Measurements from ENCODE around the gene TMEM41B. TPM values are rescaled to one million over a fixed set of nuclear protein-coding genes. Genes with fewer than 3 reads are reported as not detected.

The TMEM41B gene
- total and polyA plus RNA-seq, 4 donors, result 11.8 to 52.0 (median 23.3) TPM

DNA sequence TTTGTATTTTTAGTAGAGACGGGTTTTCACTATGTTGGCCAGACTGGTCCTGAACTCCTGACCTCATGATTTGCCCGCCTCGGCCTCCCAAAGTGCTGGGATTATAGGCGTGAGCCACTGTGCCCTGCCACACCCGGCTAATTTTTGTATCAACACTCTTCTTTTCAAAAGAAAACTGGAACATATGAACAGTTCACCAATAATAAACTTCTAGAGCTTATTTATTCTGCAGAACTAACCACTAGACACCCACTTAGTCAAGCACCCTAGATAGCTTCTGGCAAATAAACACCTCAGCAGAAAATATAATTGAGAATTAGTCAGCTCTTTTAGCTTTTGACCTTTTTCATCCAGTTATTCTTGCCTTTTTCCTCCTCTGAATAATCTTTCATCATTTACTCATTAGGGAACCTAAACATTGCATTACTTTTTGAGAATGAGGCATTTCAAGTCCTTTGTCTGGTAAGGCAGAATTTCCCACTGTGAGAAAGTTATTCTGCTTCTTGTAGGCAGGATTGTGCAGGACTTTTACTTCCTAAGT is 27.3 kb upstream of the TMEM41B start:
- DNase-seq (ENCODE audit: low spot score), result no peak
- TF ChIP-seq YY1 (IDR thresholded peaks at IDR 0.05) (no peak), TAF1 (conservative IDR thresholded peaks at IDR 0.05) (no peak), RXRA (IDR thresholded peaks at IDR 0.05) (no peak)
- TF ChIP-seq, protein P1, sequence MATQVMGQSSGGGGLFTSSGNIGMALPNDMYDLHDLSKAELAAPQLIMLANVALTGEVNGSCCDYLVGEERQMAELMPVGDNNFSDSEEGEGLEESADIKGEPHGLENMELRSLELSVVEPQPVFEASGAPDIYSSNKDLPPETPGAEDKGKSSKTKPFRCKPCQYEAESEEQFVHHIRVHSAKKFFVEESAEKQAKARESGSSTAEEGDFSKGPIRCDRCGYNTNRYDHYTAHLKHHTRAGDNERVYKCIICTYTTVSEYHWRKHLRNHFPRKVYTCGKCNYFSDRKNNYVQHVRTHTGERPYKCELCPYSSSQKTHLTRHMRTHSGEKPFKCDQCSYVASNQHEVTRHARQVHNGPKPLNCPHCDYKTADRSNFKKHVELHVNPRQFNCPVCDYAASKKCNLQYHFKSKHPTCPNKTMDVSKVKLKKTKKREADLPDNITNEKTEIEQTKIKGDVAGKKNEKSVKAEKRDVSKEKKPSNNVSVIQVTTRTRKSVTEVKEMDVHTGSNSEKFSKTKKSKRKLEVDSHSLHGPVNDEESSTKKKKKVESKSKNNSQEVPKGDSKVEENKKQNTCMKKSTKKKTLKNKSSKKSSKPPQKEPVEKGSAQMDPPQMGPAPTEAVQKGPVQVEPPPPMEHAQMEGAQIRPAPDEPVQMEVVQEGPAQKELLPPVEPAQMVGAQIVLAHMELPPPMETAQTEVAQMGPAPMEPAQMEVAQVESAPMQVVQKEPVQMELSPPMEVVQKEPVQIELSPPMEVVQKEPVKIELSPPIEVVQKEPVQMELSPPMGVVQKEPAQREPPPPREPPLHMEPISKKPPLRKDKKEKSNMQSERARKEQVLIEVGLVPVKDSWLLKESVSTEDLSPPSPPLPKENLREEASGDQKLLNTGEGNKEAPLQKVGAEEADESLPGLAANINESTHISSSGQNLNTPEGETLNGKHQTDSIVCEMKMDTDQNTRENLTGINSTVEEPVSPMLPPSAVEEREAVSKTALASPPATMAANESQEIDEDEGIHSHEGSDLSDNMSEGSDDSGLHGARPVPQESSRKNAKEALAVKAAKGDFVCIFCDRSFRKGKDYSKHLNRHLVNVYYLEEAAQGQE (IDR thresholded peaks at IDR 0.05), result no peak
- H3K9me3 ChIP-seq (ENCODE audit: control insufficient read depth in 4 of 4, low read length in 3 of 4), result no peaks in the 10 kb centered on the region

DNA sequence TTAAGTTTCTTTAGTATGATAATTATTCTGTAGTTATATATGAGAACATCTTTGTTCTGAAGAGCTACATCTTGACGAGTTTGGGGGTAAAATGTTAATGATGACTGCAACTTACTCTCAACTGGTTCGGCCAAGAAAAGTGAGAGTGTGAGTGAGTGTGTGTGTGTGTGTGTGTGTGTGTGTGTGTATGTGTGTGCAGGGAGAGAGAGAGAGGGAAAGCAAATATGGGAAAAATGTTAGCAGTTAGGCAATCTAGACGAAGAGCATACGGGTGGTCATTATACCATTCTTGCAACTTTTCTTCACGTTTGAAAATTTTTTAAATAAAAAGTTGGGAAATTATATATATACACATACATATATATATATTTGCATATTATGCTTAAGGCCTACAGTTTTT is 18.3 kb upstream of the TMEM41B start:
- no peaks in the 10 kb centered on the region for H3K27me3 ChIP-seq (ENCODE audit: control insufficient read depth in 4 of 4, insufficient read depth in 4 of 4, low read length in 3 of 4)
- TF ChIP-seq, protein P2, sequence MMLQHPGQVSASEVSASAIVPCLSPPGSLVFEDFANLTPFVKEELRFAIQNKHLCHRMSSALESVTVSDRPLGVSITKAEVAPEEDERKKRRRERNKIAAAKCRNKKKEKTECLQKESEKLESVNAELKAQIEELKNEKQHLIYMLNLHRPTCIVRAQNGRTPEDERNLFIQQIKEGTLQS (IDR thresholded peaks at IDR 0.05), result no peak
- TF ChIP-seq HNF4A (conservative IDR thresholded peaks at IDR 0.05), result no peak

More for the DNA sequence above, 27.3 kb upstream of the TMEM41B start:
- Histone ChIP-seq H3K36me3 (ENCODE audit: control insufficient read depth in 4 of 4, insufficient read depth in 3 of 4, low read depth in 1 of 4, low read length in 3 of 4) (no peaks in the 10 kb centered on the region), H3K9ac (ENCODE audit: low read depth in 1 of 2, low read length in 2 of 2) (no peak overlapping the region), H3K27me3 (ENCODE audit: control insufficient read depth in 4 of 4, insufficient read depth in 4 of 4, low read length in 3 of 4) (no peaks in the 10 kb centered on the region), H3K4me3 (ENCODE audit: low read depth in 1 of 3, low read length in 3 of 3) (no peak overlapping the region), H3K4me1 (ENCODE audit: control insufficient read depth in 4 of 4, insufficient read depth in 4 of 4, low read length in 3 of 4) (no peaks in the 10 kb centered on the region), H3K27ac (ENCODE audit: low read depth in 1 of 2, low read length in 2 of 2) (no peak overlapping the region)
- WGBS, result 66% methylated on average over 5 of the region's 5 CpGs

DNA sequence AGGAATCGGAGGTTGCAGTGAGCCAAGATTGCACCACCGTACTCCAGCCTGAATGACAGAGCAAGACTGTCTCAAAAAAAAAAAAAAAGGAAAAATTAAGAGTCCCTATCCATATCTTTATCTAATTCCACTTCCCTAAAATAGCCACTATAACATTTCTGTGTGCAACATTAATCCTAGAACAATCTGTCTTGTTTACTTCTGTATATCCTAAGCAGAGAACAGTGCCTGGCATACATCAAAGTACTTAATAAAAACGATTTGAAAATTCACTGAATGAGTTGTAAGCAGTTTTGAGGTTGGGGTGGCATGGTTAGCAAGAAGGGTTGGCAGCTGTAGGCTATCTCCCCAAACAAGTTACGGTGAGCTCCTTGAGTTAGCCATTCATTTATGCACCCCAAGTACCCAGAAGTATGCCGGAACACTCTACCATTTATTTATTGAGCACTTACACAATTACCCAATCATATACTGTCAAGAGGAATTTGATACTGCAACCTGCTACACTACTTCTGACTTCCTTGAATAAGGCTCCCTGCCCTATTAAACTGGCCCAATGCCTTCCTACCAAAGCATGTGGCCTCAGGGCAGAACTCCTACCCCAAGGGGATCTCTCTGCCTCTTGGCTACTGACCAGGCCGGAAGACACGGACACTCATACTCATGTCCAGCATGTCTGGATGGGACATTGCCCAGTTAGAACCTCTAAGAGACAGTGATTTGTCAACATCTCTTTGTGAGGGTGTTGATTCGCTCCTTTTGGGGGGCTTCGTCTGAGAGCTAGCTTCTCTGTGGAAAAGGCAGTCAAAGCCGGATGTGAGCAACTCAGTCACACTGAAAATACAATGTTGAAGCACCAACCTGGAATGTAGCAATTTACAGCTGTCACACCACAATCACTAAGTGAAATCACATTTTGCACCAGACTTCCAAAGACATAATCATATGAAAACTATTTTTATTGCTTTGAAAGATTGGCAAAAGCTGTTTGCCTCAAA is 16.3 kb upstream of the TMEM41B start:
- TF ChIP-seq GABPA (IDR thresholded peaks at IDR 0.05 in 1 of 2, conservative IDR thresholded peaks at IDR 0.05 in 1 of 2) (no peak), SP1 (IDR thresholded peaks at IDR 0.05) (no peak), HNF4A (conservative IDR thresholded peaks at IDR 0.05) (no peak), HNF4G (IDR thresholded peaks at IDR 0.05) (no peak), JUND (IDR thresholded peaks at IDR 0.05) (no peak), YY1 (IDR thresholded peaks at IDR 0.05) (no peak), FOXA1 (IDR thresholded peaks at IDR 0.05) (no peak), RXRA (IDR thresholded peaks at IDR 0.05) (no peak), NR2F2 (IDR thresholded peaks at IDR 0.05) (no peak), RAD21 (IDR thresholded peaks at IDR 0.05) (no peak), FOXA2 (IDR thresholded peaks at IDR 0.05) (no peak), TAF1 (conservative IDR thresholded peaks at IDR 0.05) (no peak)
- TF ChIP-seq, protein P2 (IDR thresholded peaks at IDR 0.05), result no peak
- TF ChIP-seq, protein P3, sequence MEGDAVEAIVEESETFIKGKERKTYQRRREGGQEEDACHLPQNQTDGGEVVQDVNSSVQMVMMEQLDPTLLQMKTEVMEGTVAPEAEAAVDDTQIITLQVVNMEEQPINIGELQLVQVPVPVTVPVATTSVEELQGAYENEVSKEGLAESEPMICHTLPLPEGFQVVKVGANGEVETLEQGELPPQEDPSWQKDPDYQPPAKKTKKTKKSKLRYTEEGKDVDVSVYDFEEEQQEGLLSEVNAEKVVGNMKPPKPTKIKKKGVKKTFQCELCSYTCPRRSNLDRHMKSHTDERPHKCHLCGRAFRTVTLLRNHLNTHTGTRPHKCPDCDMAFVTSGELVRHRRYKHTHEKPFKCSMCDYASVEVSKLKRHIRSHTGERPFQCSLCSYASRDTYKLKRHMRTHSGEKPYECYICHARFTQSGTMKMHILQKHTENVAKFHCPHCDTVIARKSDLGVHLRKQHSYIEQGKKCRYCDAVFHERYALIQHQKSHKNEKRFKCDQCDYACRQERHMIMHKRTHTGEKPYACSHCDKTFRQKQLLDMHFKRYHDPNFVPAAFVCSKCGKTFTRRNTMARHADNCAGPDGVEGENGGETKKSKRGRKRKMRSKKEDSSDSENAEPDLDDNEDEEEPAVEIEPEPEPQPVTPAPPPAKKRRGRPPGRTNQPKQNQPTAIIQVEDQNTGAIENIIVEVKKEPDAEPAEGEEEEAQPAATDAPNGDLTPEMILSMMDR (IDR thresholded peaks at IDR 0.05; ENCODE audit: low read depth, low read length, missing input control), result no peak
- TF ChIP-seq, protein P4, sequence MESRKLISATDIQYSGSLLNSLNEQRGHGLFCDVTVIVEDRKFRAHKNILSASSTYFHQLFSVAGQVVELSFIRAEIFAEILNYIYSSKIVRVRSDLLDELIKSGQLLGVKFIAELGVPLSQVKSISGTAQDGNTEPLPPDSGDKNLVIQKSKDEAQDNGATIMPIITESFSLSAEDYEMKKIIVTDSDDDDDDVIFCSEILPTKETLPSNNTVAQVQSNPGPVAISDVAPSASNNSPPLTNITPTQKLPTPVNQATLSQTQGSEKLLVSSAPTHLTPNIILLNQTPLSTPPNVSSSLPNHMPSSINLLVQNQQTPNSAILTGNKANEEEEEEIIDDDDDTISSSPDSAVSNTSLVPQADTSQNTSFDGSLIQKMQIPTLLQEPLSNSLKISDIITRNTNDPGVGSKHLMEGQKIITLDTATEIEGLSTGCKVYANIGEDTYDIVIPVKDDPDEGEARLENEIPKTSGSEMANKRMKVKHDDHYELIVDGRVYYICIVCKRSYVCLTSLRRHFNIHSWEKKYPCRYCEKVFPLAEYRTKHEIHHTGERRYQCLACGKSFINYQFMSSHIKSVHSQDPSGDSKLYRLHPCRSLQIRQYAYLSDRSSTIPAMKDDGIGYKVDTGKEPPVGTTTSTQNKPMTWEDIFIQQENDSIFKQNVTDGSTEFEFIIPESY (IDR thresholded peaks at IDR 0.05), result no peak
- TF ChIP-seq, protein P5, sequence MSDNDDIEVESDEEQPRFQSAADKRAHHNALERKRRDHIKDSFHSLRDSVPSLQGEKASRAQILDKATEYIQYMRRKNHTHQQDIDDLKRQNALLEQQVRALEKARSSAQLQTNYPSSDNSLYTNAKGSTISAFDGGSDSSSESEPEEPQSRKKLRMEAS (IDR thresholded peaks at IDR 0.05), result no peak
- no peak overlapping the region for H3K4me3 ChIP-seq (ENCODE audit: low read depth in 1 of 3, low read length in 3 of 3)
- H3K9ac ChIP-seq (ENCODE audit: low read depth in 1 of 2, low read length in 2 of 2), result no peak overlapping the region
- no peaks in the 10 kb centered on the region for H3K9me3 ChIP-seq (ENCODE audit: control insufficient read depth in 4 of 4, low read length in 3 of 4)
- H3K27ac ChIP-seq (ENCODE audit: low read depth in 1 of 2, low read length in 2 of 2), result no peak overlapping the region
- H3K27me3 ChIP-seq (ENCODE audit: control insufficient read depth in 4 of 4, insufficient read depth in 4 of 4, low read length in 3 of 4), result no peaks in the 10 kb centered on the region
- H3K4me1 ChIP-seq (ENCODE audit: control insufficient read depth in 4 of 4, insufficient read depth in 4 of 4, low read length in 3 of 4), result no peaks in the 10 kb centered on the region
- no peaks in the 10 kb centered on the region for H3K36me3 ChIP-seq (ENCODE audit: control insufficient read depth in 4 of 4, insufficient read depth in 3 of 4, low read depth in 1 of 4, low read length in 3 of 4)
- DNase-seq (ENCODE audit: low spot score), result no peak
- 91% methylated on average over 10 of the region's 10 CpGs for WGBS

More for the DNA sequence above, 18.3 kb upstream of the TMEM41B start:
- Histone ChIP-seq H3K27ac (ENCODE audit: low read depth in 1 of 2, low read length in 2 of 2) (no peak overlapping the region), H3K9me3 (ENCODE audit: control insufficient read depth in 4 of 4, low read length in 3 of 4) (no peaks in the 10 kb centered on the region), H3K4me3 (ENCODE audit: low read depth in 1 of 3, low read length in 3 of 3) (no peak overlapping the region), H3K9ac (ENCODE audit: low read depth in 1 of 2, low read length in 2 of 2) (no peak overlapping the region), H3K36me3 (ENCODE audit: control insufficient read depth in 4 of 4, insufficient read depth in 3 of 4, low read depth in 1 of 4, low read length in 3 of 4) (no peaks in the 10 kb centered on the region), H3K4me1 (ENCODE audit: control insufficient read depth in 4 of 4, insufficient read depth in 4 of 4, low read length in 3 of 4) (no peaks in the 10 kb centered on the region)
- DNase-seq (ENCODE audit: low spot score), result no peak
- whole genome bisulfite sequencing, result 66% methylated on average over 5 of the region's 5 CpGs

Measured in liver (tissue), 9 donors.